Lower leg skin (tissue), 3 donors: ENCODE measurements around the gene SERPINA3.

Experiments
- CTCF ChIP-seq, 3 donors: fragments of 450-650 bp; IDR thresholded peaks; one replicate each; pipeline ENCODE4 v1.5.1; 2016; ENCODE audit warnings: antibody characterized with exemption in 3 of 3, mild to moderate bottlenecking in 3 of 3, moderate library complexity in 2 of 3
- POLR2A ChIP-seq, 2 donors: fragments of 450-650 bp; IDR thresholded peaks; one replicate each; pipeline ENCODE4 v1.6.1; 2016 to 2017; ENCODE audit warnings: antibody characterized with exemption in 2 of 2, mild to moderate bottlenecking in 1 of 2, moderate library complexity in 1 of 2

- TF ChIP-seq CTCF (IDR thresholded peaks at IDR 0.05) (no peak), POLR2A (IDR thresholded peaks at IDR 0.05) (no peak)
Measured at GRCh38 chr14:94596361-94596760, 15.8 kb upstream of the SERPINA3 start.
